H1 (cell line): ENCODE measurements around the gene FCAMR. TPM values are rescaled to one million over a fixed set of nuclear protein-coding genes. Genes with fewer than 3 reads are reported as not detected.

Source experiments
- polyA plus RNA-seq, 7 experiments: library from polyadenylated mRNA; depleted of rRNA in 3 of 7; stranded (reverse) in 5 of 7; unstranded in 2 of 7; fragments of >200 nt in 5 of 7; fragments of 200-250 nt in 2 of 7; gene quantifications; 1 replicate in 5 of 7; 2 replicates in 1 of 7; 4 replicates in 1 of 7; pipeline versions ENCODE4 v1.2.1 to v1.2.3, GENCODE V29; 2011 to 2013; ENCODE audit warnings: missing spikeins in 2 of 7, mixed read lengths in 2 of 7
- total RNA-seq: library from RNA; stranded (reverse); fragmentation: NEBNext Ultra II Directional; extraction: Animal tissue kit (Norgen Biotek cat#: 25700); gene quantifications from 2 replicates; pipeline ENCODE4 v1.2.1, GENCODE V29; 2021

Gene FCAMR
- total and polyA plus RNA-seq, 2 of the 8 experiments (the other 6 are each of a cell fraction or from before 2014, with no cell fraction given): not detected

Other genes starting within 250 kb of the FCAMR start
- gene IL19, start 199.7 kb downstream of the FCAMR start, total RNA-seq: not detected in 2 replicates
- gene IL19, start 199.7 kb downstream of the FCAMR start, polyA plus RNA-seq (2011; rRNA removed): not detected in 2 replicates
- not detected in 2 replicates for gene IL10, start 198.0 kb downstream of the FCAMR start, total RNA-seq
- not detected in 2 replicates for gene IL10, start 198.0 kb downstream of the FCAMR start, polyA plus RNA-seq (2011; rRNA removed)
- not detected in 2 replicates for gene IL20, start 104.8 kb downstream of the FCAMR start, total RNA-seq
- gene IL20, start 104.8 kb downstream of the FCAMR start, polyA plus RNA-seq (2011; rRNA removed): not detected in 2 replicates
- gene IL24, start 73.0 kb downstream of the FCAMR start, total RNA-seq: not detected in 2 replicates
- gene IL24, start 73.0 kb downstream of the FCAMR start, polyA plus RNA-seq (2011; rRNA removed): not detected in 2 replicates
- gene FCMR, start 48.5 kb downstream of the FCAMR start, total RNA-seq: not detected in 2 replicates
- gene FCMR, start 48.5 kb downstream of the FCAMR start, polyA plus RNA-seq (2011; rRNA removed): 0.47 and 0.53 TPM in 2 replicates
- gene PIGR, start 24.0 kb downstream of the FCAMR start, total RNA-seq: not detected in 2 replicates
- not detected in 2 replicates for gene PIGR, start 24.0 kb downstream of the FCAMR start, polyA plus RNA-seq (2011; rRNA removed)
- gene C1orf116, start 62.3 kb upstream of the FCAMR start, total RNA-seq: 3.8 and 3.9 TPM in 2 replicates
- 1.7 and 2.2 TPM in 2 replicates for gene C1orf116, start 62.3 kb upstream of the FCAMR start, polyA plus RNA-seq (2011; rRNA removed)
- gene YOD1, start 80.7 kb upstream of the FCAMR start, total RNA-seq: 11.8 TPM in 2 replicates
- 1.1 and 1.9 TPM in 2 replicates for gene YOD1, start 80.7 kb upstream of the FCAMR start, polyA plus RNA-seq (2011; rRNA removed)
- 17.8 and 19.1 TPM in 2 replicates for gene PFKFB2, start 82.8 kb upstream of the FCAMR start, total RNA-seq
- gene PFKFB2, start 82.8 kb upstream of the FCAMR start, polyA plus RNA-seq (2011; rRNA removed): 5.5 and 6.7 TPM in 2 replicates
- gene C4BPB, start 118.4 kb upstream of the FCAMR start, total RNA-seq: not detected in 2 replicates
- gene C4BPB, start 118.4 kb upstream of the FCAMR start, polyA plus RNA-seq (2011; rRNA removed): not detected in 2 replicates
- not detected in 2 replicates for gene C4BPA, start 133.8 kb upstream of the FCAMR start, total RNA-seq
- not detected in 2 replicates for gene C4BPA, start 133.8 kb upstream of the FCAMR start, polyA plus RNA-seq (2011; rRNA removed)